MCF 10A (cell line): ENCODE measurements around the gene HNRNPC. TPM values are rescaled to one million over a fixed set of nuclear protein-coding genes. Genes with fewer than 3 reads are reported as not detected.

ENCODE experiments used
- BruUV-seq: library from RNA; stranded (reverse); fragments of 400-500 nt; replicated peaks from 2 replicates; lab custom pipeline; 2021; lab: Mats Ljungman, UMichigan
- CTCF ChIA-PET: fragments of 300-600 bp; sonication (Branson Sonifier 250); formaldehyde crosslinking; extraction: SDS; loops from one replicate; lab custom pipeline; 2021; ENCODE audit warnings: antibody characterized with exemption, inconsistent platforms; lab: Yijun Ruan, JAX
- POLR2A ChIA-PET: fragments of 300-600, 350-650 bp; sonication (Branson Sonifier 250); formaldehyde crosslinking; extraction: SDS; loops from one replicate; lab custom pipeline; 2020; ENCODE audit warnings: antibody characterized with exemption, inconsistent platforms; lab: Yijun Ruan, JAX
- DNase-seq: peaks from one replicate; pipeline ENCODE4 v3.0.0-alpha.2; 2018; ENCODE audit not compliant: unreplicated experiment
- H3K27ac Mint-ChIP-seq: one replicate; pipeline ENCODE4 v1.8.0; 2022; ENCODE audit warnings: mild to moderate bottlenecking, low read depth, mixed read lengths; ENCODE audit not compliant: unreplicated experiment
- H3K27me3 Mint-ChIP-seq: one replicate; pipeline ENCODE4 v1.8.0; 2022; ENCODE audit warnings: mixed read lengths; ENCODE audit not compliant: insufficient read depth, unreplicated experiment
- H3K36me3 Mint-ChIP-seq: one replicate; pipeline ENCODE4 v1.8.0; 2022; ENCODE audit warnings: mild to moderate bottlenecking, moderate library complexity, mixed read lengths; ENCODE audit not compliant: insufficient read depth, unreplicated experiment
- H3K4me1 Mint-ChIP-seq: one replicate; pipeline ENCODE4 v1.8.0; 2022; ENCODE audit warnings: mixed read lengths; ENCODE audit not compliant: insufficient read depth, unreplicated experiment
- H3K4me3 Mint-ChIP-seq: one replicate; pipeline ENCODE4 v1.8.0; 2022; ENCODE audit warnings: mild to moderate bottlenecking, moderate library complexity, mixed read lengths; ENCODE audit not compliant: unreplicated experiment
- H3K9me3 Mint-ChIP-seq: one replicate; pipeline ENCODE4 v1.8.0; 2022; ENCODE audit warnings: mixed read lengths; ENCODE audit not compliant: unreplicated experiment
- intact Hi-C: fragments of 100-400 bp; cut with micrococcal nuclease; formaldehyde crosslinking; loops from 2 replicates; pipeline ENCODE4 v1.14.1; 2022
- total RNA-seq: library from RNA; stranded (reverse); gene quantifications from 2 replicates; pipeline ENCODE4 v1.2.3, GENCODE V29; 2022
- TF ChIP-seq, protein P1 (sequence below): fragments of 200-600 bp; IDR thresholded peaks from one replicate; pipeline ENCODE4 v1.8.0; 2022; ENCODE audit warnings: antibody characterized with exemption, mild to moderate bottlenecking; ENCODE audit not compliant: unreplicated experiment

HNRNPC gene
- total RNA-seq, 1 experiment from 2014 or later, result 882 TPM

DNA sequence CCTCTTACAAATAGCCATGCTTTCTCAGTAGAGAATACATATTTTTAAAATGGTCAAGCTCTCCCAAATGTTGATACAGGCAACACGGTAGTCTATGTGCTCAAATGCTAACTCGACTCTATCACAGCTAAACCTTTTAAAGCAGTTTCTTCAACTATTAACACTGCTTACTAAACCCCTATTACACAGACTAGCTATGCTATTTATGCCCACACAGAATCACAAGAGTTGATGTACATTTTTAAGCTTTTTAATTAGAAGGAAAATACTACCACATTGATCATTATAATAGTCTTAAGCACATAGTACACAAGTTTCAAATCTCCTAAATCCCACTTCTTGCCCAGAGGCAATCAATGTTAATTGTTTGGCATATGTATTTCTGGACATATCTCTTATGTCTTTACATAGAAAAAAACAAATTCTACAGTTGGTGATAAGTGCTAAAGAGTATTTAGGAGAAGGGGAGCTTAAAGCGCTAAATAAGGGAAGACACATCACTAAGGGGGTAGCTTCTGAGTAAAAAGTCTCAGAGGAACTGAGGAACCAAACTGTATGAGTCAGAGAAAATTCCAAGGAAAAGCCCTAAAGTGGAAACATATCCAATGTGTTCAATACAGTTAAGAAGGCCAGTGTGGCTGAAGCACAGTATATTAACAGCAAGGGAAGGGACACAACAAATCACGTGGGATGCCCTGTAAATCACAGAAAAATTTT, 13.7 kb downstream of the HNRNPC start:
- intact Hi-C loops, result no loop called here
- no peak for DNase-seq
- no TSS peak for BruUV-seq
- Mint-ChIP-seq H3K4me3 (peak overlapping the region; percentile 3), H3K9me3 (no peaks in the 10 kb centered on the region), H3K36me3 (peaks cover 100% of the 10 kb centered on the region), H3K27me3 (no peaks in the 10 kb centered on the region), H3K4me1 (peaks cover 34% of the 10 kb centered on the region), H3K27ac (no peak overlapping the region)
- ChIA-PET CTCF (interaction anchor here (0.6 to 2.1 kb wide), 4 partner anchors 14 to 302 kb away, joined by 3 to 8 read pairs (median 4); no protein-coding TSS in a partner anchor), POLR2A (interaction anchor here (0.7 to 5.2 kb wide), 5 partner anchors 10 to 25 kb away, joined by 3 to 82 read pairs (median 7); no protein-coding TSS in a partner anchor)
- TF ChIP-seq, protein P1, sequence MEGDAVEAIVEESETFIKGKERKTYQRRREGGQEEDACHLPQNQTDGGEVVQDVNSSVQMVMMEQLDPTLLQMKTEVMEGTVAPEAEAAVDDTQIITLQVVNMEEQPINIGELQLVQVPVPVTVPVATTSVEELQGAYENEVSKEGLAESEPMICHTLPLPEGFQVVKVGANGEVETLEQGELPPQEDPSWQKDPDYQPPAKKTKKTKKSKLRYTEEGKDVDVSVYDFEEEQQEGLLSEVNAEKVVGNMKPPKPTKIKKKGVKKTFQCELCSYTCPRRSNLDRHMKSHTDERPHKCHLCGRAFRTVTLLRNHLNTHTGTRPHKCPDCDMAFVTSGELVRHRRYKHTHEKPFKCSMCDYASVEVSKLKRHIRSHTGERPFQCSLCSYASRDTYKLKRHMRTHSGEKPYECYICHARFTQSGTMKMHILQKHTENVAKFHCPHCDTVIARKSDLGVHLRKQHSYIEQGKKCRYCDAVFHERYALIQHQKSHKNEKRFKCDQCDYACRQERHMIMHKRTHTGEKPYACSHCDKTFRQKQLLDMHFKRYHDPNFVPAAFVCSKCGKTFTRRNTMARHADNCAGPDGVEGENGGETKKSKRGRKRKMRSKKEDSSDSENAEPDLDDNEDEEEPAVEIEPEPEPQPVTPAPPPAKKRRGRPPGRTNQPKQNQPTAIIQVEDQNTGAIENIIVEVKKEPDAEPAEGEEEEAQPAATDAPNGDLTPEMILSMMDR, result no peak

DNA sequence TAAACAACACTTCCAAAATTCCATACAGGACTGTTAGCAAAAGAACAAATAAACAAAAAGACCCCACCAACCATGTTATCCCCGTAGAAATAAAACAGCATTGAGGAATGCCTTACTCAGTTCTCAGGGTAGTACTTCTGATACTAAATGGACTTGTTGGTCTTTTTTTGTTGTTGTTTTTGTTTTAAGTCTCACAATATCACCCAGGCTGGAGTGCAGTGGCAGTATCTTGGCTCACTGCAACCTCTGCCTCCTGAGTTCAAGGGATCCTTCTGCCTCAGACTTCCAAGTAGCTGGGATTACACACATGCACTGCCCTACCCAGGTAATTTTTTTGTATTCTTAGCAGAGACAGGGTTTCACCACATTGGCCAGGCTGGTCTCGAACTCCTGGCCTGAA, 17.1 kb downstream of the HNRNPC start:
- no peaks in the 10 kb centered on the region for H3K27me3 Mint-ChIP-seq
- no TSS peak for BruUV-seq
- ChIA-PET CTCF (interaction anchor here (0.6 to 1.4 kb wide), 2 partner anchors 10 to 246 kb away, joined by 3 to 4 read pairs; no protein-coding TSS in a partner anchor), POLR2A (no interaction called here)
- intact Hi-C loops, result no loop called here
- H3K27ac Mint-ChIP-seq, result no peak overlapping the region
- H3K9me3 Mint-ChIP-seq, result no peaks in the 10 kb centered on the region
- DNase-seq, result no peak
- peaks cover 24% of the 10 kb centered on the region for H3K4me1 Mint-ChIP-seq
- no peak overlapping the region for H3K4me3 Mint-ChIP-seq
- peaks cover 99% of the 10 kb centered on the region for H3K36me3 Mint-ChIP-seq
- TF ChIP-seq, protein P1, result no peak

DNA sequence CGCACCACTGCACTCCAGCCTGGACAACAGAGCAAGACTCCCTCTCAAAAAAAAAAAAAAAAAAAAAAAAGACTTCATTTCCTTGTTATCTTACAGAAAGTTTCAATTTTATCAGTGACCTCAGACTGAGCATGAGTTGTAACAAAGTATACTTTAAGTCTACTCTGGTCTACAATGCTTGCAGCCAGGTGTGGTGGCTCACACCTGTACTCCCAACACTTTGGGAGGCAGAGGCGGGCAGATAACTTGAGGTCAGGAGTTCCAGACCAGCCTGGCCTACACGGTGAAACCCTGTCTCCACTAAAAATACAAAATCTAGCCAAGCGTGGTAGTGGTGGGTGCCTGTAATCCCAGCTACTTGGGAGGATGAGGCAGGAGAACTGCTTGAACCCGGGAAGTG, 18.0 kb downstream of the HNRNPC start:
- intact Hi-C loops, result loop anchor here (2.0 kb wide), 1 partner anchor 14 kb away; no protein-coding TSS in a partner anchor
- no peaks in the 10 kb centered on the region for H3K9me3 Mint-ChIP-seq
- ChIA-PET CTCF (interaction anchor here (0.6 to 1.2 kb wide), 2 partner anchors 10 to 165 kb away, joined by 3 to 5 read pairs; no protein-coding TSS in a partner anchor), POLR2A (interaction anchor here (0.5 kb wide), 1 partner anchor 909 kb away, joined by 3 read pairs; no protein-coding TSS in a partner anchor)
- no peak for DNase-seq
- TF ChIP-seq, protein P1, result no peak
- peaks cover 99% of the 10 kb centered on the region for H3K36me3 Mint-ChIP-seq
- BruUV-seq, result no TSS peak
- no peaks in the 10 kb centered on the region for H3K27me3 Mint-ChIP-seq
- no peak overlapping the region for H3K27ac Mint-ChIP-seq
- peaks cover 20% of the 10 kb centered on the region for H3K4me1 Mint-ChIP-seq
- H3K4me3 Mint-ChIP-seq, result no peak overlapping the region

DNA sequence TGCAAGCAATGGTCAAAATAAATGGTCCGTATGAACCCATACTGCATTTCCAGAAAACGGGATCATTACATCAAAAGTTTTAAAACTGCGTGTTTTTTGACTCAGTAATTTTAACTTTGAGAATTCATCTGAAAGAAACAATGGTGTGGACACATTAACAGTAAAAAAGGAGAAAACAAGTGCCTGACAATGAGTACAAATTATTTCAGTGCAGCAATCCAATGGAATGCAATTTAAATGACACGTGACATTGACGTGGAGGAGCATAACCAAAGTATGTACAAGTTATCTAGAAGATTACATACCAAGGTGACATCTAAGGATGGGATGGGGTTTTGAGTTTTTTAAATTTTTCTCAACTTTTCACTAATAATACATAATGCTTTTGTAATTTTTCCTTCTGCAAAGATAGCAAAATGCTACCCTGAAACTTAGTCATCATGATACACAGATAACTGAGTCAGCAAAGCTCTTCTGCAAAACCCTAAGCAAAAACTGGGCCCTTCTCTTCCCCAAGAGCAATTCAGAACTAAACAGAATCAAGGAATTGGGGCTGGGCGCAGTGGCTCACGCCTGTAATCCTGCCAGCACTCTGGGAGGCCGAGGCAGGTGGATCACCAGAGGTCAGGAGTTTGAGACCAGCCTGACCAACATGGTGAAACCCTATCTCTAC, 20.4 kb downstream of the HNRNPC start:
- Mint-ChIP-seq H3K4me3 (no peak overlapping the region), H3K27ac (no peak overlapping the region), H3K4me1 (peaks cover 17% of the 10 kb centered on the region), H3K27me3 (no peaks in the 10 kb centered on the region), H3K9me3 (no peaks in the 10 kb centered on the region), H3K36me3 (peaks cover 98% of the 10 kb centered on the region)
- ChIA-PET CTCF (no interaction called here), POLR2A (interaction anchor here (4.7 kb wide), 1 partner anchor 14 kb away, joined by 38 read pairs; no protein-coding TSS in a partner anchor)
- no TSS peak for BruUV-seq
- intact Hi-C loops, result loop anchor here (10.0 kb wide), 1 partner anchor 306 kb away; no protein-coding TSS in a partner anchor
- DNase-seq, result no peak
- TF ChIP-seq, protein P1, result no peak
